ENCODE results near the gene NRXN3.

DNA sequence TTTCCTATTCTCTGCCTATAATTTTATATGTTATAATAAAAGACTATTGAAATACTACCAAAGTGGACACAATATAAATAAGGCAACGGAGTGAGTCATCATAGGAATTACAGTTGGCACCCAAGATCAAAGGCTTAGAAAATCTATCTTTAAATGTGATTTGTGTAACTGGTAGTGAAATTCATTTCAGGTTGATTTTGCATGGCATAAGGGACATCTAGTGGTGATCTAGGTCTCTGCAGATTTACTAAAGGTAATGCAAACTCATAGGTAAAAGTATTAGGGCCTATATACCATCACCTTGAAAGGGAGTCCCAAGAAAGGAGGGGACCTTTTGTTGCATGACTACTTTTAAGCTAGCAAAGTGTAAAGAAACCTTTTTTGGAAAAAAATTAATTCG lies 527.2 kb downstream of the NRXN3 start:
- TF ChIP-seq, protein P1, sequence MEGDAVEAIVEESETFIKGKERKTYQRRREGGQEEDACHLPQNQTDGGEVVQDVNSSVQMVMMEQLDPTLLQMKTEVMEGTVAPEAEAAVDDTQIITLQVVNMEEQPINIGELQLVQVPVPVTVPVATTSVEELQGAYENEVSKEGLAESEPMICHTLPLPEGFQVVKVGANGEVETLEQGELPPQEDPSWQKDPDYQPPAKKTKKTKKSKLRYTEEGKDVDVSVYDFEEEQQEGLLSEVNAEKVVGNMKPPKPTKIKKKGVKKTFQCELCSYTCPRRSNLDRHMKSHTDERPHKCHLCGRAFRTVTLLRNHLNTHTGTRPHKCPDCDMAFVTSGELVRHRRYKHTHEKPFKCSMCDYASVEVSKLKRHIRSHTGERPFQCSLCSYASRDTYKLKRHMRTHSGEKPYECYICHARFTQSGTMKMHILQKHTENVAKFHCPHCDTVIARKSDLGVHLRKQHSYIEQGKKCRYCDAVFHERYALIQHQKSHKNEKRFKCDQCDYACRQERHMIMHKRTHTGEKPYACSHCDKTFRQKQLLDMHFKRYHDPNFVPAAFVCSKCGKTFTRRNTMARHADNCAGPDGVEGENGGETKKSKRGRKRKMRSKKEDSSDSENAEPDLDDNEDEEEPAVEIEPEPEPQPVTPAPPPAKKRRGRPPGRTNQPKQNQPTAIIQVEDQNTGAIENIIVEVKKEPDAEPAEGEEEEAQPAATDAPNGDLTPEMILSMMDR (CRISPR knock-in tag; IDR thresholded peaks at IDR 0.05), result peak; percentile 39; the same call in 1 of the 2 replicates
- no peak for TF ChIP-seq ASH2L (IDR thresholded peaks at IDR 0.05; ENCODE audit: insufficient read length, low read depth, low read length)
- TF ChIP-seq ISX (CRISPR knock-in tag; conservative IDR thresholded peaks at IDR 0.05), result no peak
- no peak for TF ChIP-seq SMAD9 (CRISPR knock-in tag; IDR thresholded peaks at IDR 0.05)
- no peak for TF ChIP-seq XRCC5 (optimal IDR thresholded peaks at IDR 0.05; ENCODE audit: low read length)
- TF ChIP-seq RBM39 (IDR thresholded peaks at IDR 0.05; ENCODE audit: low read depth, low read length, poor library complexity, severe bottlenecking), result no peak
- TF ChIP-seq KAT7 (CRISPR knock-in tag; IDR thresholded peaks at IDR 0.05; ENCODE audit: borderline replicate concordance), result no peak
- TF ChIP-seq, protein P2, sequence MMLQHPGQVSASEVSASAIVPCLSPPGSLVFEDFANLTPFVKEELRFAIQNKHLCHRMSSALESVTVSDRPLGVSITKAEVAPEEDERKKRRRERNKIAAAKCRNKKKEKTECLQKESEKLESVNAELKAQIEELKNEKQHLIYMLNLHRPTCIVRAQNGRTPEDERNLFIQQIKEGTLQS (CRISPR knock-in tag; IDR thresholded peaks at IDR 0.05), result no peak
- no peak for TF ChIP-seq ZNF367 (CRISPR knock-in tag; IDR thresholded peaks at IDR 0.05; ENCODE audit: borderline replicate concordance)
- TF ChIP-seq POLR2A (IDR thresholded peaks at IDR 0.05; ENCODE audit: insufficient read depth in 1 of 2, low read depth in 2 of 2, low read length in 2 of 2), result no peak
- TF ChIP-seq ZNF550 (CRISPR knock-in tag; IDR thresholded peaks at IDR 0.05; ENCODE audit: borderline replicate concordance), result no peak
- TF ChIP-seq ZNF12 (CRISPR knock-in tag; IDR thresholded peaks at IDR 0.05), result no peak

Data from HepG2 (cell line).